Measurements from ENCODE around the gene FBLN2. TPM values are rescaled to one million over a fixed set of nuclear protein-coding genes. Genes with fewer than 3 reads are reported as not detected.

The FBLN2 gene
- total RNA-seq, 2 experiments from 2014 or later: not detected

- Mint-ChIP-seq H3K4me3 (no peak overlapping the region), H3K9me3 (no peaks in the 10 kb centered on the region), H3K27ac (no peak overlapping the region), H3K36me3 (ENCODE audit: low read depth) (no peaks in the 10 kb centered on the region), H3K27me3 (peaks cover 5% of the 10 kb centered on the region), H3K4me1 (peaks cover 4% of the 10 kb centered on the region)
- ChIA-PET CTCF (no interaction called here), POLR2A (no interaction called here)
- DNase-seq: no peak
Observed at GRCh38 chr3:13565581-13566452, 16.9 kb downstream of the FBLN2 start.

GRCh38 chr3:13566453-13566748 is 17.5 kb downstream of the FBLN2 start:
- no peak overlapping the region for H3K27ac Mint-ChIP-seq
- POLR2A ChIA-PET: no interaction called here

GRCh38 chr3:13566769-13567310 is 17.9 kb downstream of the FBLN2 start:
- Mint-ChIP-seq H3K9me3 (no peaks in the 10 kb centered on the region), H3K4me3 (no peak overlapping the region), H3K36me3 (ENCODE audit: low read depth) (no peaks in the 10 kb centered on the region), H3K4me1 (peaks cover 4% of the 10 kb centered on the region), H3K27me3 (peaks cover 3% of the 10 kb centered on the region), H3K27ac (no peak overlapping the region)
- ChIA-PET CTCF (interaction anchor here (0.6 kb wide), 1 partner anchor 69 kb away, joined by 5 read pairs; no protein-coding TSS in a partner anchor), POLR2A (no interaction called here)
- DNase-seq: no peak

More at GRCh38 chr3:13566453-13566748, 17.5 kb downstream of the FBLN2 start:
- CTCF ChIA-PET: interaction anchor here (0.6 kb wide), 1 partner anchor 69 kb away, joined by 5 read pairs; no protein-coding TSS in a partner anchor
- no peak for DNase-seq
- H3K4me3 Mint-ChIP-seq: no peak overlapping the region
- H3K36me3 Mint-ChIP-seq (ENCODE audit: low read depth): no peaks in the 10 kb centered on the region
- H3K4me1 Mint-ChIP-seq: peaks cover 4% of the 10 kb centered on the region
- no peaks in the 10 kb centered on the region for H3K9me3 Mint-ChIP-seq
- peaks cover 3% of the 10 kb centered on the region for H3K27me3 Mint-ChIP-seq

GRCh38 chr3:13567684-13568514 is 19.0 kb downstream of the FBLN2 start:
- POLR2A ChIA-PET: no interaction called here
- CTCF ChIA-PET: no interaction called here
- no peak overlapping the region for H3K27ac Mint-ChIP-seq
- no peaks in the 10 kb centered on the region for H3K9me3 Mint-ChIP-seq
- H3K4me3 Mint-ChIP-seq: no peak overlapping the region
- no peaks in the 10 kb centered on the region for H3K36me3 Mint-ChIP-seq (ENCODE audit: low read depth)
- no peak for DNase-seq
- peaks cover 4% of the 10 kb centered on the region for H3K4me1 Mint-ChIP-seq
- no peaks in the 10 kb centered on the region for H3K27me3 Mint-ChIP-seq

GRCh38 chr3:13568515-13569028 is 19.6 kb downstream of the FBLN2 start:
- Mint-ChIP-seq H3K4me3 (no peak overlapping the region), H3K27me3 (no peaks in the 10 kb centered on the region), H3K9me3 (no peaks in the 10 kb centered on the region), H3K36me3 (ENCODE audit: low read depth) (no peaks in the 10 kb centered on the region), H3K27ac (no peak overlapping the region), H3K4me1 (peaks cover 4% of the 10 kb centered on the region)
- CTCF ChIA-PET: no interaction called here
- DNase-seq: no peak
- POLR2A ChIA-PET: no interaction called here

GRCh38 chr3:13569201-13569600 is 20.3 kb downstream of the FBLN2 start:
- DNase-seq: no peak
- no peaks in the 10 kb centered on the region for H3K36me3 Mint-ChIP-seq (ENCODE audit: low read depth)
- no peak overlapping the region for H3K27ac Mint-ChIP-seq
- POLR2A ChIA-PET: no interaction called here
- H3K4me1 Mint-ChIP-seq: peaks cover 4% of the 10 kb centered on the region
- H3K27me3 Mint-ChIP-seq: no peaks in the 10 kb centered on the region
- H3K4me3 Mint-ChIP-seq: no peak overlapping the region
- no peaks in the 10 kb centered on the region for H3K9me3 Mint-ChIP-seq
- CTCF ChIA-PET: no interaction called here

GRCh38 chr3:13569641-13570390 is 20.9 kb downstream of the FBLN2 start:
- no peak for DNase-seq
- Mint-ChIP-seq H3K27me3 (no peaks in the 10 kb centered on the region), H3K4me1 (no peaks in the 10 kb centered on the region), H3K9me3 (no peaks in the 10 kb centered on the region), H3K36me3 (ENCODE audit: low read depth) (no peaks in the 10 kb centered on the region), H3K27ac (no peak overlapping the region), H3K4me3 (no peak overlapping the region)
- POLR2A ChIA-PET: no interaction called here
- CTCF ChIA-PET: no interaction called here

- ChIA-PET POLR2A (no interaction called here), CTCF (no interaction called here)
- no peaks in the 10 kb centered on the region for H3K4me1 Mint-ChIP-seq
- H3K27me3 Mint-ChIP-seq: peaks cover 2% of the 10 kb centered on the region
- no peak for DNase-seq
- H3K27ac Mint-ChIP-seq: no peak overlapping the region
- H3K4me3 Mint-ChIP-seq: no peak overlapping the region
- H3K9me3 Mint-ChIP-seq: no peaks in the 10 kb centered on the region
- no peaks in the 10 kb centered on the region for H3K36me3 Mint-ChIP-seq (ENCODE audit: low read depth)
Observed at GRCh38 chr3:13570391-13571194, 21.7 kb downstream of the FBLN2 start.

- H3K4me3 Mint-ChIP-seq: no peak overlapping the region
- peaks cover 2% of the 10 kb centered on the region for H3K27me3 Mint-ChIP-seq
- POLR2A ChIA-PET: no interaction called here
- DNase-seq: no peak
- H3K9me3 Mint-ChIP-seq: no peaks in the 10 kb centered on the region
- no peak overlapping the region for H3K27ac Mint-ChIP-seq
- H3K36me3 Mint-ChIP-seq (ENCODE audit: low read depth): no peaks in the 10 kb centered on the region
- no peaks in the 10 kb centered on the region for H3K4me1 Mint-ChIP-seq
- CTCF ChIA-PET: no interaction called here
Observed at GRCh38 chr3:13571264-13571663, 22.3 kb downstream of the FBLN2 start.

- Mint-ChIP-seq H3K27me3 (peaks cover 2% of the 10 kb centered on the region), H3K36me3 (ENCODE audit: low read depth) (no peaks in the 10 kb centered on the region), H3K4me1 (no peaks in the 10 kb centered on the region), H3K9me3 (no peaks in the 10 kb centered on the region), H3K27ac (no peak overlapping the region), H3K4me3 (no peak overlapping the region)
- DNase-seq: no peak
- POLR2A ChIA-PET: no interaction called here
- CTCF ChIA-PET: no interaction called here
Observed at GRCh38 chr3:13571831-13572750, 23.2 kb downstream of the FBLN2 start.

GRCh38 chr3:13572926-13573623 is 24.1 kb downstream of the FBLN2 start:
- no peak overlapping the region for H3K27ac Mint-ChIP-seq
- CTCF ChIA-PET: no interaction called here

More at GRCh38 chr3:13572926-13573623, 24.1 kb downstream of the FBLN2 start:
- H3K36me3 Mint-ChIP-seq (ENCODE audit: low read depth): no peaks in the 10 kb centered on the region
- no peak for DNase-seq
- no peaks in the 10 kb centered on the region for H3K4me1 Mint-ChIP-seq
- no peaks in the 10 kb centered on the region for H3K9me3 Mint-ChIP-seq
- peaks cover 2% of the 10 kb centered on the region for H3K27me3 Mint-ChIP-seq
- no peak overlapping the region for H3K4me3 Mint-ChIP-seq
- POLR2A ChIA-PET: no interaction called here
